BJ (cell line): ENCODE measurements around the gene ENOX2. TPM values are rescaled to one million over a fixed set of nuclear protein-coding genes. Genes with fewer than 3 reads are reported as not detected.

Experiments used
- CTCF ChIA-PET: fragments of 350-600 bp; formaldehyde crosslinking; extraction: SDS; loops from one replicate; lab custom pipeline; 2021; ENCODE audit warnings: antibody characterized with exemption, inconsistent platforms; lab: Yijun Ruan, JAX
- POLR2A ChIA-PET: fragments of 300-600 bp; sonication (Branson Sonifier 250); formaldehyde crosslinking; extraction: SDS; loops from one replicate; lab custom pipeline; 2021; ENCODE audit warnings: antibody characterized with exemption; lab: Charles Lee
- DNase-seq: peaks from one replicate; pipeline ENCODE4 v3.0.0-alpha.2; 2011; ENCODE audit warnings: low read depth
- H3K27me3 ChIP-seq: 2 replicates; pipeline ENCODE4 v1.6.0; 2011; ENCODE audit warnings: low read length; ENCODE audit not compliant: control insufficient read depth, insufficient read depth
- H3K36me3 ChIP-seq: 2 replicates; pipeline ENCODE4 v1.5.1; 2011; ENCODE audit warnings: low read length; ENCODE audit not compliant: control insufficient read depth, insufficient read depth
- H3K4me3 ChIP-seq: 2 replicates; pipeline ENCODE4 v1.5.1; 2011; ENCODE audit warnings: low read depth, mild to moderate bottlenecking, control low read depth, low read length
- CTCF ChIP-seq: IDR thresholded peaks from 2 replicates; pipeline ENCODE4 v1.5.1; 2011; ENCODE audit warnings: low read depth, mild to moderate bottlenecking, control low read depth, inconsistent platforms, low read length, moderate library complexity; ENCODE audit not compliant: insufficient read depth
- polyA plus RNA-seq: library from polyadenylated mRNA; depleted of rRNA; stranded (reverse); fragments of >200 nt; gene quantifications from 2 replicates; pipeline ENCODE4 v1.2.3, GENCODE V29; 2011

ENOX2 gene
- polyA plus RNA-seq, 1 experiment = 17.5 TPM

GRCh38 chrX:130636277-130636676, 266.7 kb downstream of the ENOX2 start:
- CTCF ChIA-PET = no interaction called here
- POLR2A ChIA-PET = no interaction called here
- no peak overlapping the region for H3K4me3 ChIP-seq

GRCh38 chrX:130631011-130631410, 272.0 kb downstream of the ENOX2 start:
- no peak for TF ChIP-seq CTCF
- Histone ChIP-seq H3K36me3 (no peaks in the 10 kb centered on the region), H3K4me3 (no peak overlapping the region), H3K27me3 (no peaks in the 10 kb centered on the region)
- ChIA-PET CTCF (interaction anchor here (1.6 kb wide), 1 partner anchor 11 kb away, joined by 3 read pairs; no protein-coding TSS in a partner anchor), POLR2A (no interaction called here)
- DNase-seq = no peak

More at GRCh38 chrX:130636277-130636676, 266.7 kb downstream of the ENOX2 start:
- TF ChIP-seq CTCF = no peak
- Histone ChIP-seq H3K27me3 (no peaks in the 10 kb centered on the region), H3K36me3 (no peaks in the 10 kb centered on the region)
- no peak for DNase-seq

GRCh38 chrX:130628516-130628915, 274.5 kb downstream of the ENOX2 start:
- DNase-seq = no peak
- Histone ChIP-seq H3K36me3 (no peaks in the 10 kb centered on the region), H3K4me3 (no peak overlapping the region), H3K27me3 (no peaks in the 10 kb centered on the region)
- POLR2A ChIA-PET = no interaction called here
- no peak for TF ChIP-seq CTCF
- CTCF ChIA-PET = no interaction called here

GRCh38 chrX:130626521-130626920, 276.5 kb downstream of the ENOX2 start:
- ChIA-PET CTCF (no interaction called here), POLR2A (no interaction called here)
- no peak for TF ChIP-seq CTCF
- H3K36me3 ChIP-seq = no peaks in the 10 kb centered on the region
- no peak overlapping the region for H3K4me3 ChIP-seq
- H3K27me3 ChIP-seq = no peaks in the 10 kb centered on the region
- DNase-seq = no peak

GRCh38 chrX:130625386-130625785, 277.6 kb downstream of the ENOX2 start:
- ChIA-PET CTCF (no interaction called here), POLR2A (no interaction called here)
- H3K36me3 ChIP-seq = no peaks in the 10 kb centered on the region
- no peaks in the 10 kb centered on the region for H3K27me3 ChIP-seq
- no peak for DNase-seq
- no peak overlapping the region for H3K4me3 ChIP-seq
- TF ChIP-seq CTCF = no peak
